Loucy (cell line): ENCODE measurements around the gene ZNF544.

ENCODE experiments used
- CTCF ChIP-seq: fragments of 200-600 bp; sonication (generic); conservative IDR thresholded peaks from 2 replicates; pipeline ENCODE4 v1.5.1; 2014; ENCODE audit warnings: mild to moderate bottlenecking, antibody characterized with exemption, low read length
- EZH2phosphoT487 ChIP-seq: fragments of 200-600 bp; IDR thresholded peaks from 2 replicates; pipeline ENCODE4 v1.6.1; 2018; ENCODE audit warnings: antibody characterized with exemption, mild to moderate bottlenecking, moderate library complexity, borderline replicate concordance

GRCh38 chr19:58261968-58262921, 33.5 kb downstream of the ZNF544 start:
- TF ChIP-seq CTCF (no peak), EZH2phosphoT487 (no peak)
